ENCODE measurements around the gene CALML6. TPM values are rescaled to one million over a fixed set of nuclear protein-coding genes. Genes with fewer than 3 reads are reported as not detected.

Gene CALML6
- total RNA-seq, 4 donors from 2014 or later, result 4.8 to 7.0 TPM; not detected in 2

DNA sequence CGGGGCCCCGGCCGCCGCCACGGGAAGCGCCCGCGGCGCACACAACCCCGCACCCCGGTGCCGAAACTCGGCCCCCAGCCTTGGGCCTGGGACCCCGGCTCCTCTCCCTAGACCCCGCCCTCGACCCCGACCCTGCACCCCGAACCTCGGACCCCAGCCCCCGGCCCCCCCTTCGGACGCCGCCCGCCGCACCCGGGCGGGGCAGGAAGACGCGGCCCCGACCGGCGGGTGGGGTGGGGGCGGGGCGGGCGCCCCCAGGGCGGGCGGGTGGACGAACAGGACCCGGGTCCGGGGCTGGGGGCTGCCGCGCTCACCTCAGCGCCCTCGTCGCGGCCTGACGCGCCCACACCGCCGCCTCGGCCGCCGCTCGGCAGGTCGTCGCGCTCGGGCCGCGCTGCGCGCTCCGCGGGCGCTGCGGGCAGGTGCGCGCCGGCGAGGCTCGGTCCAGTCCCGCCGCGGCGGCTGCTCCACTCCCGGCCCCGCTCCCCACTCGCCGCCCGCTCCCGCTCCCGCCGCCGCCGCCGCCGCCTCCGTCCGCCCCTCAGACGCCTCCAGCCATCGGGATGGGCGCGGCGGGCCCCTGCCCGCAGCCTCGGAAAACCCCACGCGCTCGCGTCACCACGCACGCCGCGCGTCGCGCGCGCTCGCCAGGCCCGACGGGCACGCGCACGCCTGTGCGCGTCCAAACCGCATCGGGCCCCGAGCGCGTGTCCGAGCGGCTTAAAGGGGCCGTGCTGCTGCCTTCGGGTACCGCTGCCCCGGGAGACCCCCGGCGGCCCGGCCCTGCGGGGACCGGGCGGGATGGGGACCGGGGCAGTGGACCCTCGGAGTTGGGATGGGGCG is 24.3 kb upstream of the CALML6 start, which contains the start of gene GNB1:
Gene GNB1 (minus strand): TSS at position 582 of the 843 bp plus-strand sequence. CDS start 65,634 bp downstream, outside the sequence.
- peak within 1 kb of the TSS; percentile 74 to 82 (median 80) for H3K4me3 ChIP-seq
- peak; percentile 68 to 80 for DNase-seq
- ATAC-seq, result peak; percentile 87 to 89
- H3K27ac ChIP-seq, result peak within 1 kb of the TSS; percentile 87 to 97 (median 96)
- no peaks in the 10 kb centered on the region for H3K9me3 ChIP-seq
- peaks cover 49 to 63% of the 10 kb centered on the region in 2 donors for H3K4me1 ChIP-seq
- no peaks in the 10 kb centered on the region for H3K36me3 ChIP-seq
- in situ Hi-C loops (cut with MboI; ENCODE audit: low sequenced_read_pairs in 4 of 4), result loop anchor here in 1 of 4 donors (25.0 kb wide), 1 partner anchor 128 kb away; no protein-coding TSS in a partner anchor
- no peaks in the 10 kb centered on the region for H3K27me3 ChIP-seq
- intact Hi-C loops (cut with DNase I; ENCODE audit: low total_unique reads), result loop anchor here (1.0 to 5.0 kb wide), 3 partner anchors 19 to 112 kb away; partner anchors contain the start of gene NADK
- TF ChIP-seq, protein P1, sequence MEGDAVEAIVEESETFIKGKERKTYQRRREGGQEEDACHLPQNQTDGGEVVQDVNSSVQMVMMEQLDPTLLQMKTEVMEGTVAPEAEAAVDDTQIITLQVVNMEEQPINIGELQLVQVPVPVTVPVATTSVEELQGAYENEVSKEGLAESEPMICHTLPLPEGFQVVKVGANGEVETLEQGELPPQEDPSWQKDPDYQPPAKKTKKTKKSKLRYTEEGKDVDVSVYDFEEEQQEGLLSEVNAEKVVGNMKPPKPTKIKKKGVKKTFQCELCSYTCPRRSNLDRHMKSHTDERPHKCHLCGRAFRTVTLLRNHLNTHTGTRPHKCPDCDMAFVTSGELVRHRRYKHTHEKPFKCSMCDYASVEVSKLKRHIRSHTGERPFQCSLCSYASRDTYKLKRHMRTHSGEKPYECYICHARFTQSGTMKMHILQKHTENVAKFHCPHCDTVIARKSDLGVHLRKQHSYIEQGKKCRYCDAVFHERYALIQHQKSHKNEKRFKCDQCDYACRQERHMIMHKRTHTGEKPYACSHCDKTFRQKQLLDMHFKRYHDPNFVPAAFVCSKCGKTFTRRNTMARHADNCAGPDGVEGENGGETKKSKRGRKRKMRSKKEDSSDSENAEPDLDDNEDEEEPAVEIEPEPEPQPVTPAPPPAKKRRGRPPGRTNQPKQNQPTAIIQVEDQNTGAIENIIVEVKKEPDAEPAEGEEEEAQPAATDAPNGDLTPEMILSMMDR (IDR thresholded peaks at IDR 0.05 in 4 of 5, conservative IDR thresholded peaks at IDR 0.05 in 1 of 5), result peak in 1 of 5 experiments; percentile 5
- TF ChIP-seq POLR2A (IDR thresholded peaks at IDR 0.05), result peak; percentile 72 to 75

DNA sequence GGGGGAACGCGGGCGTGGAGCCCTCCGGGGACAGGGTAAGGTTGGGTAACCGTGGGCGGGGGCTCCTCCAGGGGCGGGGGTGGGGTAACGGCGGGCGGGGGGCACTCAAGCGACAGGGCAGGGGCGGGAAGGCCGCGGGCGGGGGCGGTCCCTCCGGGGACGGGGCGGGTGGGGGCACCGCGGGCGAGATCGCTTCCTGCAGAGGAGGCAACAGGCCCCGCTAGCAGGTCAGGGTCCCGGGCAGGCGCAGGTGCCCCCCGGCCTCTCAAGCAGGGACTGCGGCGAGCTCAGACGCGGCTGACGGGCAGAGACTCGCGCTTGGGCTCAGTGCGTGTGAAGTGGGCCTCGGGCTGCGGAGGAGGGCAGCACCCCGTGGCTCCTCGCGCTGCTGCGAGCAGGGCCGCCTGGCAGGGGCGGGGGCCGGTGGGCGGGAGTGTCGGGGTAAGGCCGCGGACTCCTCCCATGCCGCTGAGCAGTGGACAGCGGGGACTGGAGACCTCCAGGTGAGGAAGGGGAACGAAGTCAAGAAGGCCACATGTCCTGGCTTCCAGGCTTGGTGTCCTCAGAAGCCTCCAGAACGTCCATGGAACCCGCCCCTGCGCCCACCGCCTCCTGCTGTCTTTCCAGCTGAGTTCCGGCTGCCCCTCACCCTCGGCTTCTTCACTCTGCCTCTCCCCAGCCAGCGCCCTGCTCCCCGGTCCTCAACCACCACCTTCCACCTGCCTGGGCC is 23.5 kb upstream of the CALML6 start:
- no peak for TF ChIP-seq POLR2A (IDR thresholded peaks at IDR 0.05)
- TF ChIP-seq, protein P1 (IDR thresholded peaks at IDR 0.05 in 4 of 5, conservative IDR thresholded peaks at IDR 0.05 in 1 of 5), result no peak
- Histone ChIP-seq H3K27ac (peak overlapping the region; percentile 87 to 97 (median 96)), H3K27me3 (no peaks in the 10 kb centered on the region), H3K9me3 (no peaks in the 10 kb centered on the region), H3K4me3 (peak overlapping the region; percentile 69 to 82 (median 76)), H3K4me1 (peaks cover 49 to 58% of the 10 kb centered on the region in 2 donors), H3K36me3 (no peaks in the 10 kb centered on the region)
- intact Hi-C loops (cut with DNase I; ENCODE audit: low total_unique reads) (loop anchor here (1.0 to 5.0 kb wide), 3 partner anchors 18 to 113 kb away; partner anchors contain the start of gene NADK), in situ Hi-C loops (cut with MboI; ENCODE audit: low sequenced_read_pairs in 4 of 4) (loop anchor here in 1 of 4 donors (25.0 kb wide), 1 partner anchor 129 kb away; no protein-coding TSS in a partner anchor)
- ATAC-seq (peak; percentile 35 to 74), DNase-seq (peak; percentile 40 to 80)

DNA sequence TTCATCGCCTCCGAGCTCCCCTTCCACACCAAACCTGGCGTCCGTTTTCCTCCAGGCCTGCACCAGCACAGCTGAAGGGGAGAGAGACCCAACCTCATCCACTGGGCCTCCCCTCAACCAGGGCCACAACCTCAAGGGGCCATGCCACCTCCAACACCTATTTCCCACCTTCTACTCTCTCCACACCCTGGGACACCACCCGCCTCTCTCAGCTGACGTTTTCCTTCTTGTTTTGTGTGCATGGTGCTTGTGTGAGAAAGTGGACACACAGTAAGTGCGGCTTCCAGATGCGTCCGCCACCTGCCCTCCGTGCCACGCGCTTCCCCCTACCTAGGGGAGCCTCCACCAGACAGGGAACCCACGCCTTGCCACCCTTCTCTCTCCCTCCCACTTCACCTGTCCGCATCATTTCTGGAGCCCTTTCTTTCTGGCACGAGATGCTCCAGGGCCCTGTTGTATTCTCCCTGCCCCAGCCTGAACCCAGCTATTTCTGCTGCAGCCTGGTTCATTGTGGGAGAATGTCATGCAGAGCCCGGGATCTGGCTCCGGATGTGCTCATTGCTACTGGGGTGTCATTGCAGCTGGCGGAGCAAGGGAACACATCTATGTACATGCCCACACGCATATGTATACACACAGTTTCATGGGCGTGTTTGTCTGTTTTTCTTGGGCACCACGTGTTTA is 22.8 kb upstream of the CALML6 start:
- DNase-seq (no peak), ATAC-seq (no peak)
- no peaks in the 10 kb centered on the region for H3K36me3 ChIP-seq
- in situ Hi-C loops (cut with MboI; ENCODE audit: low sequenced_read_pairs in 4 of 4), result loop anchor here in 1 of 4 donors (25.0 kb wide), 1 partner anchor 130 kb away; no protein-coding TSS in a partner anchor
- intact Hi-C loops (cut with DNase I; ENCODE audit: low total_unique reads), result loop anchor here (5.0 kb wide), 1 partner anchor 35 kb away; no protein-coding TSS in a partner anchor
- peak overlapping the region; percentile 87 to 97 (median 96) for H3K27ac ChIP-seq
- peaks cover 45 to 52% of the 10 kb centered on the region in 2 donors for H3K4me1 ChIP-seq
- no peaks in the 10 kb centered on the region for H3K9me3 ChIP-seq
- peak overlapping the region; percentile 69 to 82 (median 76) for H3K4me3 ChIP-seq
- H3K27me3 ChIP-seq, result no peaks in the 10 kb centered on the region
- TF ChIP-seq, protein P1 (IDR thresholded peaks at IDR 0.05 in 4 of 5, conservative IDR thresholded peaks at IDR 0.05 in 1 of 5), result no peak
- no peak for TF ChIP-seq POLR2A (IDR thresholded peaks at IDR 0.05)

DNA sequence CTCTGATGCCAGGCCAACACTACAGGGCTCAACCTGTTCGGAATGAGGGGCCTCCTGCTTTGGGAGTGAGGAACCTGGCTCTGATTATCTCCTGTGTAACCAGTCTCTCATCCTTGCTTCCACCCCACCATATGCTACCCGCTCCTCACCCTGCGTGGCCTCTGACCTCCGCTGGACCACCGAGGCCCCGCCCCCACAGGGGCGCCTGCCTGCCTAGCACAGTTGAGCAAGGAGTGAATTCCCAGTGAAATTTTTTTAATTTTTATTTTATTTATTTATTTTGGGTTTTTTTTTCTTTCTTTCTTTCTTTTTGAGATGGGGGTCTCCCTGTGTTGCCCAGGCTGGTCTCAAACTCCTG is 22.3 kb upstream of the CALML6 start:
- DNase-seq (no peak), ATAC-seq (no peak)
- Histone ChIP-seq H3K36me3 (no peaks in the 10 kb centered on the region), H3K27me3 (no peaks in the 10 kb centered on the region), H3K27ac (peak overlapping the region; percentile 87 to 97 (median 96)), H3K4me3 (peak overlapping the region in 1 of 4 donors; percentile 82), H3K4me1 (peaks cover 41 to 47% of the 10 kb centered on the region in 2 donors), H3K9me3 (no peaks in the 10 kb centered on the region)
- in situ Hi-C loops (cut with MboI; ENCODE audit: low sequenced_read_pairs in 4 of 4) (loop anchor here in 1 of 4 donors (25.0 kb wide), 1 partner anchor 130 kb away; no protein-coding TSS in a partner anchor), intact Hi-C loops (cut with DNase I; ENCODE audit: low total_unique reads) (loop anchor here (5.0 kb wide), 1 partner anchor 35 kb away; no protein-coding TSS in a partner anchor)
- TF ChIP-seq, protein P1 (IDR thresholded peaks at IDR 0.05 in 4 of 5, conservative IDR thresholded peaks at IDR 0.05 in 1 of 5), result no peak
- no peak for TF ChIP-seq POLR2A (IDR thresholded peaks at IDR 0.05)

Measured in gastrocnemius medialis (tissue), 4 donors.